IMR-90 (cell line): ENCODE measurements around the gene B4GALT1. TPM values are rescaled to one million over a fixed set of nuclear protein-coding genes. Genes with fewer than 3 reads are reported as not detected.
A peak's percentile ranks its signal among the peaks of the same experiment; 100 is the strongest.

Experiments used
- ATAC-seq: fragments of 200-7000 bp; cut with Tn5 transposase; 2 replicates; pipeline ENCODE4 v1.9.1; 2020; ENCODE audit warnings: low read depth, mild to moderate bottlenecking, moderate library complexity
- BruUV-seq: library from RNA; stranded (reverse); fragments of 400-500 nt; replicated peaks from 2 replicates; lab custom pipeline; 2021; lab: Mats Ljungman, UMichigan
- CTCF ChIA-PET: fragments of 300-600 bp; formaldehyde crosslinking; extraction: SDS; loops from one replicate; lab custom pipeline; 2021; ENCODE audit warnings: antibody characterized with exemption; lab: Yijun Ruan, JAX
- POLR2A ChIA-PET: fragments of 300-600 bp; sonication (Branson Sonifier 250); formaldehyde crosslinking; loops from one replicate; lab custom pipeline; 2022; ENCODE audit warnings: antibody characterized with exemption; ENCODE audit not compliant: unreplicated experiment; lab: Charles Lee
- DNase-seq: peaks from one replicate; pipeline ENCODE4 v3.0.0; 2013
- H2AFZ ChIP-seq: replicated peaks from 2 replicates; pipeline ENCODE3; 2013; ENCODE audit warnings: low read length, mild to moderate bottlenecking; ENCODE audit not compliant: poor library complexity
- H2AK5ac ChIP-seq: 2 replicates; pipeline ENCODE4 v1.6.1; 2013; ENCODE audit warnings: low read depth, low read length, inconsistent platforms
- H2AK9ac ChIP-seq: replicated peaks from 2 replicates; pipeline ENCODE3; 2013; ENCODE audit warnings: mild to moderate bottlenecking, low read depth, low read length, moderate library complexity; ENCODE audit not compliant: poor library complexity
- H2BK120ac ChIP-seq: 2 replicates; pipeline ENCODE4 v1.6.1; 2013; ENCODE audit warnings: low read depth, low read length, inconsistent platforms
- H2BK15ac ChIP-seq: 3 replicates; pipeline ENCODE4 v1.6.1; 2013; ENCODE audit warnings: low read depth, low read length, inconsistent platforms
- H2BK20ac ChIP-seq: 2 replicates; pipeline ENCODE4 v1.6.1; 2013; ENCODE audit warnings: low read depth, mild to moderate bottlenecking, inconsistent platforms, low read length, moderate library complexity
- H2BK5ac ChIP-seq: 2 replicates; pipeline ENCODE4 v1.6.1; 2013; ENCODE audit warnings: mild to moderate bottlenecking, low read depth, low read length, inconsistent platforms; ENCODE audit not compliant: poor library complexity, severe bottlenecking
- H3K14ac ChIP-seq: replicated peaks from 2 replicates; pipeline ENCODE4 v1.6.1; 2013; ENCODE audit warnings: low read depth, low read length, inconsistent platforms
- H3K18ac ChIP-seq: 2 replicates; pipeline ENCODE4 v1.6.1; 2013; ENCODE audit warnings: low read depth, low read length, control low read depth
- H3K23ac ChIP-seq: 2 replicates; pipeline ENCODE4 v1.6.1; 2013; ENCODE audit warnings: low read depth, low read length, inconsistent platforms
- H3K27ac ChIP-seq: 2 replicates; pipeline ENCODE4 v1.5.1; 2013; ENCODE audit warnings: mild to moderate bottlenecking, control low read depth, low read length; ENCODE audit not compliant: insufficient read depth
- H3K27me3 ChIP-seq: 2 replicates; pipeline ENCODE4 v1.6.1; 2013; ENCODE audit warnings: low read length; ENCODE audit not compliant: control insufficient read depth, insufficient read depth
- H3K36me3 ChIP-seq: 2 replicates; pipeline ENCODE4 v1.6.1; 2013; ENCODE audit warnings: low read length, mixed read lengths; ENCODE audit not compliant: control insufficient read depth, insufficient read depth
- H3K4ac ChIP-seq: 2 replicates; pipeline ENCODE4 v1.6.1; 2013; ENCODE audit warnings: low read depth, low read length, inconsistent platforms
- H3K4me1 ChIP-seq: 2 replicates; pipeline ENCODE4 v1.6.1; 2013; ENCODE audit warnings: low read length, mixed read lengths; ENCODE audit not compliant: control insufficient read depth, insufficient read depth
- H3K4me2 ChIP-seq: 2 replicates; pipeline ENCODE4 v1.6.1; 2013; ENCODE audit warnings: low read depth, mild to moderate bottlenecking, control low read depth, low read length, moderate library complexity
- H3K4me3 ChIP-seq: 2 replicates; pipeline ENCODE4 v1.5.1; 2013; ENCODE audit warnings: low read depth, mild to moderate bottlenecking, control low read depth, low read length, moderate library complexity; ENCODE audit not compliant: insufficient read depth
- H3K56ac ChIP-seq: 2 replicates; pipeline ENCODE4 v1.6.1; 2013; ENCODE audit warnings: low read length, inconsistent platforms; ENCODE audit not compliant: insufficient read depth; ENCODE audit errors: extremely low read depth
- H3K79me1 ChIP-seq, 2 experiments: 2 replicates each; pipeline ENCODE4 v1.6.1; 2013; ENCODE audit warnings: low read length in 2 of 2, inconsistent platforms in 1 of 2, low read depth in 1 of 2
- H3K9ac ChIP-seq: 2 replicates; pipeline ENCODE4 v1.6.1; 2013; ENCODE audit warnings: low read depth, low read length, control low read depth
- H3K9me1 ChIP-seq: 2 replicates; pipeline ENCODE4 v1.6.1; 2013; ENCODE audit warnings: low read length, inconsistent platforms; ENCODE audit not compliant: insufficient read depth
- H3K9me3 ChIP-seq: 2 replicates; pipeline ENCODE4 v1.6.1; 2013; ENCODE audit warnings: low read length; ENCODE audit not compliant: control insufficient read depth, insufficient read depth
- H4K20me1 ChIP-seq: 2 replicates; pipeline ENCODE4 v1.6.1; 2013; ENCODE audit warnings: low read length, inconsistent platforms; ENCODE audit not compliant: insufficient read depth
- H4K5ac ChIP-seq: 2 replicates; pipeline ENCODE4 v1.6.1; 2013; ENCODE audit warnings: mild to moderate bottlenecking, low read depth, low read length, control low read depth
- H4K8ac ChIP-seq, 2 experiments: 2 replicates each; pipeline ENCODE4 v1.6.1; 2013; ENCODE audit warnings: low read depth in 2 of 2, low read length in 2 of 2, control low read depth in 1 of 2, inconsistent platforms in 1 of 2
- H4K91ac ChIP-seq: 2 replicates; pipeline ENCODE4 v1.6.1; 2013; ENCODE audit warnings: low read depth, low read length, inconsistent platforms; ENCODE audit not compliant: insufficient read depth
- NFE2L2 ChIP-seq: fragments of 150-350 bp; IDR thresholded peaks from 2 replicates; pipeline ENCODE4 v1.6.1; 2016; ENCODE audit warnings: low read depth, mild to moderate bottlenecking, low read length
- POLR2A ChIP-seq: IDR thresholded peaks from 2 replicates; pipeline ENCODE4 v1.6.1; 2012; ENCODE audit warnings: mild to moderate bottlenecking, low read depth, low read length
- RAD21 ChIP-seq: IDR thresholded peaks from 2 replicates; pipeline ENCODE4 v1.6.1; 2012; ENCODE audit warnings: low read length, improper control_type of control experiment
- WGBS, 2 experiments: methylation state at CpG; one replicate each; pipeline versions ENCODE4 v1.1.5 to v1.1.7; 2013; ENCODE audit warnings: missing lambda C conversion rate in 2 of 2; ENCODE audit not compliant: insufficient read length in 1 of 2; ENCODE audit errors: extremely low coverage in 2 of 2; 5-methylcytosine and 5-hydroxymethylcytosine counted together
- dilution Hi-C: fragments of 300-500 bp; cut with HindIII; formaldehyde crosslinking; loops from one replicate; pipeline ENCODE4 v1.14.3; 2018; ENCODE audit warnings: low sequenced_read_pairs; ENCODE audit not compliant: unreplicated experiment
- in situ Hi-C: fragments of 300-500 bp; cut with MboI; formaldehyde crosslinking; loops from 3 replicates; pipeline ENCODE4 v1.14.3; 2019; ENCODE audit warnings: low sequenced_read_pairs, inconsistent platforms, mixed read lengths
- intact Hi-C: fragments of 100-400 bp; cut with micrococcal nuclease; formaldehyde crosslinking; loops from 2 replicates; pipeline ENCODE4 v1.10.0; 2022
- polyA plus RNA-seq, 3 experiments: library from polyadenylated mRNA; depleted of rRNA; stranded (reverse); fragments of >200 nt; gene quantifications; 2 replicates each; pipeline ENCODE4 v1.2.3, GENCODE V29; 2012; ENCODE audit warnings: low replicate concordance in 1 of 3
- total RNA-seq: library from RNA; depleted of rRNA; stranded (reverse); fragments of >200 nt; gene quantifications from 2 replicates; pipeline ENCODE4 v1.2.3, GENCODE V29; 2012
- TF ChIP-seq, protein P1 (sequence below): conservative IDR thresholded peaks from 2 replicates; pipeline ENCODE4 v1.5.1; 2012; ENCODE audit warnings: mild to moderate bottlenecking, low read depth, low read length, improper control_type of control experiment

Gene B4GALT1
- total and polyA plus RNA-seq, 2 of the 4 experiments (the other 2 are of a cell fraction), result 8.8 to 37.8 TPM

DNA sequence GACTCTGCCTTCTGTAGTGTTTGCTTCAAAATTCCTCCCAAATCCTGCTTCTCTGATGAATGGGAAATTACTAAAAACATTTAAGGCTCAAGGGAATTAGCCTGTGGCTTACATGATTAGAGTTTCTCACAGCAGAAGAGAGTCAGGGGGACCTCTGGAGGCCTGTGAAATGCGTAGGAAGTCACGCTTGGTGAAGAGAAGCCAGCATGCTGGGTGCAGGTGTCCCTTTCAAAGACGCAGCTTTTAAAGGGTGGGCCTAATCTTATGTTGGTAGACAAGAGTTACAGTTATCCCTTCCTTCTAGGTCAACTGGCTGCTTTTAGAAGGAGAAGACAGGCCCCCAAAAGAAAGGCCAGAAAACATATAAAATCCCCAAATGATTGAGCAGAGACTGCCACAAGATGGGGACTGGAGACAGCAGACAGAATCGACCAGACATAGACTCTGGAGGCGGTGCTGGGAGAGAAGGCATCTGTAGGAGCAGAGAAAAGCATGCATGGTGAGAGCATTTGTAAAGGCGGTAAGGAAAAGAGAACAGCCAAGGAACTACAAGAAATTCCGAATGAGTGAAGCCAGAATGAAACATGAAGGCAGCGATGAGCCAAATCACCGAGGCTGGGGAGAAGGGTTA is 42.3 kb downstream of the B4GALT1 start:
- intact Hi-C loops (no loop called here), dilution Hi-C loops (no loop called here), in situ Hi-C loops (no loop called here)
- Histone ChIP-seq H4K8ac (no peak overlapping the region), H2BK20ac (no peak overlapping the region), H2AFZ (no peak overlapping the region), H4K5ac (no peak overlapping the region), H3K4me1 (peaks cover 18% of the 10 kb centered on the region), H3K9ac (no peak overlapping the region), H2BK120ac (no peak overlapping the region), H3K27ac (no peak overlapping the region), H3K14ac (no peak overlapping the region), H4K20me1 (peaks cover 13% of the 10 kb centered on the region; the same call in 1 of the 2 replicates), H3K9me3 (no peaks in the 10 kb centered on the region), H3K56ac (no peak overlapping the region), H3K23ac (no peak overlapping the region), H3K4me2 (no peak overlapping the region), H3K27me3 (no peaks in the 10 kb centered on the region), H3K18ac (no peak overlapping the region), H3K36me3 (peaks cover 30% of the 10 kb centered on the region), H4K91ac (no peak overlapping the region), H3K79me1 (peaks cover 43 to 78% of the 10 kb centered on the region in 2 experiments), H2AK5ac (no peak overlapping the region), H3K4ac (no peak overlapping the region), H3K4me3 (no peak overlapping the region), H2BK5ac (no peak overlapping the region), H2BK15ac (no peak overlapping the region), H2AK9ac (no peak overlapping the region), H3K9me1 (peaks cover 23% of the 10 kb centered on the region)
- ChIA-PET CTCF (no interaction called here), POLR2A (no interaction called here)
- TF ChIP-seq, protein P1, sequence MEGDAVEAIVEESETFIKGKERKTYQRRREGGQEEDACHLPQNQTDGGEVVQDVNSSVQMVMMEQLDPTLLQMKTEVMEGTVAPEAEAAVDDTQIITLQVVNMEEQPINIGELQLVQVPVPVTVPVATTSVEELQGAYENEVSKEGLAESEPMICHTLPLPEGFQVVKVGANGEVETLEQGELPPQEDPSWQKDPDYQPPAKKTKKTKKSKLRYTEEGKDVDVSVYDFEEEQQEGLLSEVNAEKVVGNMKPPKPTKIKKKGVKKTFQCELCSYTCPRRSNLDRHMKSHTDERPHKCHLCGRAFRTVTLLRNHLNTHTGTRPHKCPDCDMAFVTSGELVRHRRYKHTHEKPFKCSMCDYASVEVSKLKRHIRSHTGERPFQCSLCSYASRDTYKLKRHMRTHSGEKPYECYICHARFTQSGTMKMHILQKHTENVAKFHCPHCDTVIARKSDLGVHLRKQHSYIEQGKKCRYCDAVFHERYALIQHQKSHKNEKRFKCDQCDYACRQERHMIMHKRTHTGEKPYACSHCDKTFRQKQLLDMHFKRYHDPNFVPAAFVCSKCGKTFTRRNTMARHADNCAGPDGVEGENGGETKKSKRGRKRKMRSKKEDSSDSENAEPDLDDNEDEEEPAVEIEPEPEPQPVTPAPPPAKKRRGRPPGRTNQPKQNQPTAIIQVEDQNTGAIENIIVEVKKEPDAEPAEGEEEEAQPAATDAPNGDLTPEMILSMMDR, result 0 out of 2 replicates have a peak, but pooled peaks have one; percentile 10
- TF ChIP-seq RAD21 (0 out of 2 replicates have a peak, but pooled peaks have one; percentile 11), NFE2L2 (no peak), POLR2A (no peak)
- BruUV-seq, result no TSS peak
- no peak for DNase-seq
- no peak for ATAC-seq
- WGBS, 2 experiments, result 75% methylated on average over 2 of the region's 9 CpGs; no CpG with 5 or more reads in 1 of the 2 experiments
